EH (cell line): Measurements from ENCODE around the gene MSANTD1.

ENCODE experiments used
- DNase-seq: peaks from one replicate; pipeline ENCODE4 v3.0.0-alpha.2; 2015; ENCODE audit warnings: low read depth

Gene MSANTD1

GRCh38 chr4:3233391-3234071 is 15.4 kb upstream of the MSANTD1 start:
- DNase-seq, result peak; percentile 38

- DNase-seq, result no peak
Observed at GRCh38 chr4:3234171-3235029, 14.6 kb upstream of the MSANTD1 start.

GRCh38 chr4:3235030-3235345 is 14.0 kb upstream of the MSANTD1 start:
- DNase-seq, result no peak

- no peak for DNase-seq
Observed at GRCh38 chr4:3235581-3235980, 13.4 kb upstream of the MSANTD1 start.

- no peak for DNase-seq
Observed at GRCh38 chr4:3236326-3236878, 12.6 kb upstream of the MSANTD1 start.

- no peak for DNase-seq
Observed at GRCh38 chr4:3237266-3237665, 11.7 kb upstream of the MSANTD1 start.

- DNase-seq, result no peak
Observed at GRCh38 chr4:3237712-3238560, 11.0 kb upstream of the MSANTD1 start.

GRCh38 chr4:3238721-3239120 is 10.2 kb upstream of the MSANTD1 start:
- DNase-seq, result no peak

GRCh38 chr4:3239303-3239702 is 9.7 kb upstream of the MSANTD1 start:
- no peak for DNase-seq

- no peak for DNase-seq
Observed at GRCh38 chr4:3239998-3240920, 8.7 kb upstream of the MSANTD1 start.

- no peak for DNase-seq
Observed at GRCh38 chr4:3240936-3241522, 7.9 kb upstream of the MSANTD1 start.

GRCh38 chr4:3241898-3242524 is 6.9 kb upstream of the MSANTD1 start:
- DNase-seq, result peak; percentile 45

GRCh38 chr4:3243136-3243780 is 5.7 kb upstream of the MSANTD1 start:
- DNase-seq, result no peak

GRCh38 chr4:3244002-3244401 is 5.0 kb upstream of the MSANTD1 start:
- no peak for DNase-seq

GRCh38 chr4:3244747-3245146 is 4.2 kb upstream of the MSANTD1 start:
- DNase-seq, result no peak

- DNase-seq, result no peak
Observed at GRCh38 chr4:3245676-3246075, 3.3 kb upstream of the MSANTD1 start.

- DNase-seq, result no peak
Observed at GRCh38 chr4:3246458-3247398, 2.2 kb upstream of the MSANTD1 start.

GRCh38 chr4:3247399-3248177 is 1.4 kb upstream of the MSANTD1 start:
- DNase-seq, result no peak
